HG03342 (cell line): ENCODE results near the gene TOMM22.
A peak's percentile ranks its signal among the peaks of the same experiment; 100 is the strongest.

Experiments used
- ATAC-seq: cut with Tn5 transposase; IDR thresholded peaks from one replicate; pipeline ENCODE4 v1.9.1; 2021; ENCODE audit warnings: mild to moderate bottlenecking, moderate library complexity; ENCODE audit not compliant: unreplicated experiment

TOMM22 gene

DNA sequence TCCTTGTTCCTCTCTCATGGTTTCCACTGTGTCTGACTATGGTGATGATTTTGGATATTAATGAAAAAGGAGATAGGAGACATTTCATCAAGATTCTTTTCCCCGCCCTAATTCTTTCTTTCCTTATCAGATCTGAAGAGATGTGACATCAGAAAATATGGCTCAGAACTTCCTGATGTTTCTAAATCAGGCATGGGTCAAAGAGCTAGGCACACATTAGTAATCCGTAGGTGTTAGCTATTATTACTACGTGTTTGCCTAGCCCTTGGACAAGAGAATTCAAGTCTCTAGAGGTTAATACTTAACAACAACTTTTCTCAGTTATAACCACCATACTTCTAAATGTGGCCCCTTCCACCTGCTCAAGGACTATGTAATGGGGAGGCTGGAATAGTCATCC, 13.2 kb downstream of the TOMM22 start:
- ATAC-seq = no peak

- no peak for ATAC-seq
These were observed 15.1 kb downstream of the TOMM22 start for GRCh38 chr22:38696606-38697424.

- ATAC-seq = no peak
These were observed 15.8 kb downstream of the TOMM22 start for GRCh38 chr22:38697425-38698089.

GRCh38 chr22:38698407-38699094, 16.8 kb downstream of the TOMM22 start:
- ATAC-seq = no peak

DNA sequence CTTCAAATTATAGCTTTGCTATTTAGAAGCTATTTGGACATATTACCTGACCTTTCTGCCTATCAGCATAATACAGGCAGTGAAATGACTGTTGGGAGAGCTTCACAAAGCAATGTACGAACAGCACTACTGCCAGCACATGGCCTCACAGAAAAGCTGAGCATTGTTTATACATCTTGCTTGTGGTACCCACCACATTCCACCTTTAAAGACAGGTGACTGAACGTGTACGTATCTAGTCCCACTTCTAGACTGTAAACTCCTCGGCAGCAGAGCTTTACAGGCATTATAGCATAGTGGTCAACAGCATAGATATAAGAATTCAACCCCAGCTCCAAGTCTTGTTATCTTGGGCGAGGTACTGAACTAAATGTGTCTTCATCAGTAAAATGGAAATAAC, 17.4 kb downstream of the TOMM22 start:
- no peak for ATAC-seq

- no peak for ATAC-seq
These were observed 18.0 kb downstream of the TOMM22 start for GRCh38 chr22:38699784-38700183.

DNA sequence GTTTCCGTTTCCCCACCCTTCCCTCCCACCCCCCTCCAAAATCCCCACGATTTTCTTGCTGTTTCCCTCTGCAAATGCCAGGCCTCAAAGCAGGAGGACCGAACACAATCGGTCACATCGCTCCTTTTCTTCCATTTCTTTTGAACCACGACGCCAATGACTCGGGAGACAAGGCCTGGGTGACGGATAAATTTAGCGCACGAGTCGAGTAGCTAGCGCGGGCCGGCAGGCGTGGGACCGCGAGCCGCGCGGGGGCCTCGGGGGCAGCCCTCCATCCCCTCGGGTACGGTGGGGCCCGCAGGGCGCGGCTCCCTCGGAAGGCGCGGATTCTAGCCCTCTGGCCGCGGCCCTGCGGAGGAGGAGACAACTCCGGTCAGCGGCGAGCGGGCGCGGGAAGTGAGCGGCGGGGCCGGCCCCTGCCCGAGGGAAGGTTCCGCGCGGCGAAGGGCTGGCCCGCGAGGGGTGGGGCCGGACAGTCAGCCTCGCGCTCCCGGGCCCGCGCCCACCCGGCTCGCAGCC, 18.6 kb downstream of the TOMM22 start:
- no peak for ATAC-seq

- ATAC-seq = peak; percentile 35
These were observed 19.3 kb downstream of the TOMM22 start, which contains the start of gene JOSD1 for GRCh38 chr22:38700789-38701628. JOSD1 (minus strand) TSS chr22:38700943; CDS start chr22:38699987, 956 bp downstream.

DNA sequence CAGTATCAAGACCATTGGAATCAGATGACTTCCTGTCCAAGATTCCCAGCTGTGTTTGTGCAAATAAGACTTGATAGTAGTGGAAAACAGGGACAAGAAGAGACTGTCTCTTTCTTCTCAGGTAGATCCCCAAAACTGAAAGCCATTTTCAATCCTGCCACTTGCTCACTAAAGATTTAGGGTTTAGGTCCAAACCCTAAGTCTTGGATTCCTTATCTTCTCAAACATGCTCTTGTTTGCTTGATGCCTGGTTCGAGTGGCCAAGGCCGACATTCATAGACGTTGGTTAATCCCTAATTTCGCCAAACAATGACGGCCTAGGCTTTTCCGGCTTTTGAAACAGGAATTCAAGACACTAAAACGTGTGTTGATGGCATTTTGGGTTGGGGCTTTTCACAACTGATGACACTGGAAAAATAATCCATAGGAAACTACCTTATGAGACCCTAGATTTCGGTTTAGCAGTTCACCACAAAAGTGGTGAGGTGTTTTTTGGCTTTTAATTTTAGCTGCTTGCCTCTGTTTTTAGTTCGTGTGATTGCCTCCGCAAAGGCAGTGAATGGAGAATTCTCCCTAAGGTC, 23.0 kb downstream of the TOMM22 start:
- no peak for ATAC-seq

DNA sequence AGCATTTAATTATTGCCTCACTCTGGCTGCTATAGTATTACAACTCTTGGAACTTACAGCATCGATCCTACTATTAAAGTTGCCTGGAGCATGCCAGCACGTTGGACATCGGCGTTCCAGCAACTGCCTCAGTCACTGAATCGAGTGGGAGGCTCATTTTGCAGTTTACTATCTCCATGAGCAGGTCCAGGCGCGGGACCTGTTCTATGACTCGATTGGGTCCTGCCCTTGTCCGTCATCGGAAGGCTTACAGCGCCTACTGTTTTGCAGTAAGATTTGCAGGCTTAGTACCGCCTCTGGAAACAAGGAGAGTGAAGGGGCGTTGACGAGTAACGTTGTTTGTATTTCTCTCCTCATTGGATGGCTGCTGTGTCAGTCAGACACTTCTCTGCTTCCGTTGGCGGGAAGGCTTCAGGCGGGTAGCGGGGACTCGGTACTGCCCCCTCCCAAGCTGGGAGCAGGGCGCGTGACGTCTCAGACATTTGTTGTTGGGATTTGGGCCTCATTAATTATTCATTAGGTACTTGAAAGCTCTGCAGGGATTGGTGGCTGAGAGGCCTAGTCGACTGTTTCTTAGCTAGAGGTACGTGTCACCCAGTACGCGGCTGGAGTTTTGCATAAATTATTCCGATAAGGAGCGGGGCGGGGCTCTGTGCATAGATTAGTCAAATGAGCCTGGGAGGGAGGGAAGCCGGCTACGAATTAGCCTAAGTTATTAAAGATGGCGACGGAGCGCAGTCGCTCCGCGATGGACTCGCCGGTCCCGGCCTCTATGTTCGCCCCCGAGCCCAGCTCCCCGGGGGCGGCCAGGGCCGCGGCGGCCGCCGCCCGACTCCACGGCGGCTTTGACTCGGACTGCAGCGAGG, 23.7 kb downstream of the TOMM22 start, which contains the start of gene GTPBP1:
Gene GTPBP1 (plus strand): TSS at position 710 of the 866 bp plus-strand sequence. CDS start 12 bp downstream, at position 722.
- ATAC-seq = peak; percentile 69

DNA sequence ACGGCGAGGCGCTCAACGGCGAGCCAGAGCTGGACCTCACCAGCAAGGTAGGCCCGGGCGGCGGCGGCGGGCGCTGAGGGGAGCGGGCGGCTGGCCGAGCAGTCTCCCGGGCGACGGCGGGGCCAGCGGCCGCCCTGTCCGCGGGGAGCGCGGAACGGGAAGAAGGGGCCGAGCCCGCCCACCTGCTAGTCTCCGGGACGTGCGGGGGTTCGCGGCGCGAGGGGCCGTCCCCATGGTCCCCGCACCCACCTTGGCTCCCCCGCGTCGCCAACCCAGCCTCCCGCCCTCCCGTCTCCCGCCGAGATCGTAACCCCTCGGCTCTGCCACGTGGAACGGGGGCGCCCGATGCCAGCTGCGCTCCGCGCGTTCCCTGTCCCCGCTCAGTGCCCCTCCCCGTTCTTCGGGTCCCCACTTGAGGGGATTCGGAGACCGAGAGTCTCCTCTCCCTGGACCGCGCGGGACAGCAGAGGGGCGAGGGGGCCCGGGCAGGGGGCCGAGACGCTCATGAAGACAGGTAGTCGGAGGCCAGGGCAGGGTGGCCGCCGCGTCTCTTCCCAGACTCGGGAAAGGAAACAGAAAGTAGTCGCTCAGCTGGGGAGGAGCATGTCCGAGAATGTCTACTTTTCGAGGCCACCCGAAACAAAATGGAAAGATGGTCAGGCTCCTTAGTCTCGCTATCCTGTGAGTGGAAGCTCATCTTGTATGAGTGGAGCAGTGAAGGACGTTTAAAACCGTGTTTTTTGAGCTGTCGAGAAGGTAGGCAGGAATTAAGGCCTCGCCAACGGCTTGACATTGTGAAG, 24.5 kb downstream of the TOMM22 start:
- ATAC-seq = no peak

GRCh38 chr22:38706901-38707195, 25.1 kb downstream of the TOMM22 start:
- no peak for ATAC-seq

- ATAC-seq = no peak
These were observed 25.6 kb downstream of the TOMM22 start for GRCh38 chr22:38707346-38707745.

GRCh38 chr22:38707984-38708383, 26.2 kb downstream of the TOMM22 start:
- no peak for ATAC-seq

GRCh38 chr22:38709306-38709705, 27.5 kb downstream of the TOMM22 start:
- ATAC-seq = no peak

DNA sequence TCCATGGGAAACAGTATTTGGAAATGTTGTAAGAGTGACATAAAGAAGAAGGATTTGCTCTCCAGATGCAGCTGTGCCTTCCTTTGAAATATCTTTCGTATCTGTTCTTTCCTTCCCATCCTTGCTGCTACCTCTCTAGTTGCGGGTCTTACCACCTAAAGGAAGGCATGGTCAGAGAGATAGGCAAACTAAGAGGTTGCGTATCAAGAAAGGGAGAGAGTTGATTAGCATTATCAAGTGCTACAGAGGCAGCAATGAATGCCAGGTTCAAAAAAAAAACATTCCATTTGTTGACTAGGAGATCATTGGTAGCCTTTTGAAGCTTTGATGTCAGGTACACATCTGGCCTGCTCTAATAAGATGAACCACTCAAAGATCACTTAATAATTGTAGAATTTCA, 28.6 kb downstream of the TOMM22 start:
- ATAC-seq = no peak

GRCh38 chr22:38710866-38711265, 29.1 kb downstream of the TOMM22 start:
- ATAC-seq = no peak

DNA sequence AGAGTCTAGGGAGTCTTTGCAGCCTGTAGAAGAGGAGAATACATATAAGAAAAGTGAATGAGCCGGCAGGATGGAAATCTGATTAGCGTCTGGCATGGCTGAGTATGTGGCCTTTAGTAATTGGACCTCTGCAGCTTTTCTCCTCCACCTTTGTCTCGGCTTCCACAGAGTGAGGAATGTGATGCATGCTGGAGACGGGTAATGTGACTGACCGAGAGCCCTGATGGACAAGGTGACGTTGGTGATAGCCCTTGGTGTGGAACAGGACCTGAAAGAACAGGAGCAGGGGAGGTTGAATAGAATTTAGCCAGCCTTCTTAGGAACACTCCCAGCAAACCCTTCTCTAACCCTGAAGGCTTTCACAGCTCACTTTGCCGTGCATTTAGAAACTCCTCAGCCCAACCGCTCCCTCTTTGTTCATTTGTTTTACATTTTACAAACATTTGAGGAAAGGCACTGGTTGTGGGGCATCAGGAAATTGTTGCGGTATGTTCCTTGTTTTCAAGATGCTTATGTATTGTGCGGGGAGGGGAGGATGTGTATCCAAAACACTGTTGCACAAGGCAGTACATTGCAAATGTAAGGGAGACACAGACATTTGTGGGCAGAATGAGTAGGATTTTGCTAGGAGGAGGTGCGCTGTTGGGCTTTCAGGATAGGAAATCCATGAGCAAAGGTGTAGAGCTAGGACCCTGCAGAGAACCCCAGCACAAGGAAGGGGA, 30.9 kb downstream of the TOMM22 start:
- ATAC-seq = no peak
